Myocyte (in vitro differentiated cells): ENCODE data around the gene STX3. TPM values are rescaled to one million over a fixed set of nuclear protein-coding genes. Genes with fewer than 3 reads are reported as not detected.
"Not testable (repeated sequence)": the region's sequence is repeated elsewhere in the genome, so short reads cannot be mapped to it uniquely, and the experiment has no call there.

Experiments
- DNase-seq: peaks from one replicate; pipeline ENCODE4 v3.0.0-alpha.2; 2012; ENCODE audit warnings: low read depth
- total RNA-seq: library from RNA; depleted of rRNA; stranded (reverse); fragments of >200 nt; gene quantifications from 2 replicates; pipeline ENCODE4 v1.2.3, GENCODE V29; 2014

STX3 gene
- total RNA-seq, 1 donor from 2014 or later: 19.0 TPM

GRCh38 chr11:59756845-59757244 is 1.7 kb downstream of the STX3 start:
- no peak for DNase-seq

GRCh38 chr11:59758401-59759037 is 3.3 kb downstream of the STX3 start:
- DNase-seq: no peak

GRCh38 chr11:59759900-59760299 is 4.7 kb downstream of the STX3 start:
- no peak for DNase-seq

- DNase-seq: no peak
Observed at GRCh38 chr11:59760771-59761170, 5.6 kb downstream of the STX3 start.

- no peak for DNase-seq
Observed at GRCh38 chr11:59761993-59762392, 6.8 kb downstream of the STX3 start.

GRCh38 chr11:59765068-59765735 is 10.0 kb downstream of the STX3 start:
- DNase-seq: no peak

GRCh38 chr11:59766542-59767224 is 11.5 kb downstream of the STX3 start:
- no peak for DNase-seq

GRCh38 chr11:59767225-59767611 is 12.0 kb downstream of the STX3 start:
- DNase-seq: no peak

- DNase-seq: no peak
Observed at GRCh38 chr11:59769111-59769510, 13.9 kb downstream of the STX3 start.

GRCh38 chr11:59769828-59770227 is 14.7 kb downstream of the STX3 start:
- DNase-seq: no peak

- no peak for DNase-seq
Observed at GRCh38 chr11:59770319-59770718, 15.1 kb downstream of the STX3 start.

- DNase-seq: no peak
Observed at GRCh38 chr11:59770869-59771268, 15.7 kb downstream of the STX3 start.

- DNase-seq: no peak
Observed at GRCh38 chr11:59771605-59772004, 16.4 kb downstream of the STX3 start.

GRCh38 chr11:59773083-59773440 is 17.9 kb downstream of the STX3 start:
- no peak for DNase-seq

GRCh38 chr11:59776210-59777066 is 21.3 kb downstream of the STX3 start:
- no peak for DNase-seq

- DNase-seq: no peak
Observed at GRCh38 chr11:59777104-59777503, 21.9 kb downstream of the STX3 start.

- DNase-seq: no peak
Observed at GRCh38 chr11:59778122-59778521, 22.9 kb downstream of the STX3 start.

GRCh38 chr11:59779487-59779886 is 24.3 kb downstream of the STX3 start:
- no peak for DNase-seq

- DNase-seq: no peak
Observed at GRCh38 chr11:59782080-59782479, 26.9 kb downstream of the STX3 start.

GRCh38 chr11:59783632-59784090 is 28.5 kb downstream of the STX3 start:
- DNase-seq: no peak

GRCh38 chr11:59784441-59784840 is 29.3 kb downstream of the STX3 start:
- not testable (repeated sequence) for DNase-seq

GRCh38 chr11:59785818-59786217 is 30.6 kb downstream of the STX3 start:
- DNase-seq: no peak
